Measurements from ENCODE around the gene CA12.

CA12 gene

DNA sequence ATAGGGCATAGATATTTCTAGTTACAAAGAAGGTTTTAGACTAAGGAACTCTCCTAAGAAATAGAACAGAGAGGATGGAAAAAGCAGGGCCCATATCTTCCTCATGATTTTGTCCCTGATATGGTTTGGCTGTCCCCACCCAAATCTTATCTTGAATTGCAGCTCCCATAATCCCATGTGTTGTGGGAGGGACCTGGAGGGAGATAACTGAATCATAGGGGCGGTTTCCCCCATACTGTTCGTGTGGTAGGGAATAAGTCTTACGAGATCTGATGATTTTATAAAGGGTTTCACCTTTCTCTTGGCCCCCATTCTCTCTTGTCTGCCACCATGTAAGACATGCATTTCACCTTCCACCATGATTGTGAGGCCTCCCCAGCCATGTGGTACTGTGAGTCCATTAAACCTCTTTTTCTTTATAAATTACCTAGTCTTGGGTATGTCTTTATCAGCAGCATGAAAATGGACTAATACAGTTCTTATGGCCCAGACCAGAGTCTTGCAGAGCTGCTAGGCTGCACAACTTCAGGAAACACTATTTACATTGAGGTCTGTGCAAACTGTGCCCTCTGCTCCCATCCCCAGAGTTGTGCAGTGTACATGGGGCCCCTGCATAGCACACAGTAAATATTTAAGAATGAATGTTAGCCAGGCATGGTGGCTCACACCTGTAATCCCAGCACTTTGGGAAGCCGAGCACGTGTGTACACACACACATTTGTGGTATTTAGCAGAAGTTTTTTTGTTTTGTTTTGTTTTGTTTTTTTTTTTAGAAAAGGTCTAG, 20.3 kb upstream of the CA12 start:
- DNase-seq (ENCODE audit: low read depth) = no peak

DNA sequence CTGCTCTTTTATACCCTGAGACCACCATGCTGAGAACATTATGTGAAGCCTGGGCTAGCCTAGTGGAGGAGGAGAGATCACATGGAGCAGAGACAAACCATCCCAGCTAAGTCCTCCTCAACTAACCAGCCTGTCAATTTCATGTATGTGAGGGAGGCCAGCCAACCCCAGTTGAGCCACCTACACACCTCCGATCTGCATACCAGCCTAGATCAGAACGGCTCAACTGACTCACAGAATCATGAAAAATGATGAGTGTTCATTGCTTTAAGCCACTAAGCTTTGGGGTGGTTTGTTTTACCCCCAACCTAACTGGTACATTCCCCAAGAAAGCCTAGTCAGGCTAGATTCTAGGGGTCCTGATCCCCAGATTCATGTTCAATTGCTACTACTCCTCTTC, 19.4 kb upstream of the CA12 start:
- no peak for DNase-seq (ENCODE audit: low read depth)

DNA sequence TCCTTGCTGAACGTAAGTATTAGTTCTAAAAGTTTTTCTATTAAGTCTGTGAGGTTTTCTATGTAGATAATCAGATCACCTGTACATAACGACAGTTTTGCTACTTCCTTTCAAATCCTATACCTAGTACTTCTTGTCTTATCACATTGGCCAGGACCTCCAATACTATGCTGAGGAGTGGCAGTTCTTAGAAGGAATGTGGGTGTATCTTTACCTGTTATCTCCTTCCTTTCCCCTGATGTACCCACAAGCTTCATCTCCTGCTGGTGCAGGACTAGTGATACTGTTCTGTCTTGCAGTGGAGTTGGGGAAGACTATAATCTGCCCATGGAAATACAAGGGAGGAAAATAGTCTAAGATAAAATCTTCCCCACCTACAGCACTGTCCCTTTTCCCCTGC, 16.8 kb upstream of the CA12 start:
- DNase-seq (ENCODE audit: low read depth) = no peak

- DNase-seq (ENCODE audit: low read depth) = no peak
Measured at GRCh38 chr15:63396152-63396928, 14.7 kb upstream of the CA12 start.

- DNase-seq (ENCODE audit: low read depth) = no peak
Measured at GRCh38 chr15:63395730-63396151, 14.1 kb upstream of the CA12 start.

- no peak for DNase-seq (ENCODE audit: low read depth)
Measured at GRCh38 chr15:63392361-63393009, 10.8 kb upstream of the CA12 start.

DNA sequence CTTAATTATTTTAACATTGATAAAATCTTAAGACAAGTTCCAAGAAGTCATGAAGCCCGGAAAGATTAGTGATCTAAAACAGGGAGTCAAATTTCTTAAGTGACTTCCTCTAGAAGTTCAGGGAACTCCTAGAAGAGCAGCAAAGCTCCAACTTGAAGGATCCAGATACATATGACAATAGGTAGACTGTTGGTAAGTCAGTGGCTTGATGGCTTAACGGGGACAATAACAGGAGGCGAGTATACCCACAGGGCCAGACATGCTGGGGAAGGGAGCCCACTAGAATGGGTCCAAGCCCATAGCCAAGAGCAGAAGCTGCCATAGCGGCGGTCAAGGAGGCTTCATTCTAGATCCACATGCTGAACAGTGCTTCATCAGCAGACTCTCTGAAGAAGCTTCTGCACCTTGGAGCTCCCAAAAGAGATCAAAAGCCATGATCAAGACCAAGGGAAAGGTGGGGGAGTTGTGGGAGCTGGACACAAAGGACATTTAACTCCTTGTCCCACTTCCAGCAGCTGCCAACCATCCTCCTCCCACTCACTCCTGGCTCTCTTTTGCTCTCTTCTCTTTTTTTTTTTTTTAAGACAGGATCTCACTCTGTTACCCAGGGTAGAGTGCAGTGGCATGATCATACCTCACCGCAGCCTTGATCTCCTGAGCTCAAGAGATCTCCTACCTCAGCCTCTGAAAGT, 10.2 kb upstream of the CA12 start:
- no peak for DNase-seq (ENCODE audit: low read depth)

- DNase-seq (ENCODE audit: low read depth) = no peak
Measured at GRCh38 chr15:63390689-63391088, 9.0 kb upstream of the CA12 start.

DNA sequence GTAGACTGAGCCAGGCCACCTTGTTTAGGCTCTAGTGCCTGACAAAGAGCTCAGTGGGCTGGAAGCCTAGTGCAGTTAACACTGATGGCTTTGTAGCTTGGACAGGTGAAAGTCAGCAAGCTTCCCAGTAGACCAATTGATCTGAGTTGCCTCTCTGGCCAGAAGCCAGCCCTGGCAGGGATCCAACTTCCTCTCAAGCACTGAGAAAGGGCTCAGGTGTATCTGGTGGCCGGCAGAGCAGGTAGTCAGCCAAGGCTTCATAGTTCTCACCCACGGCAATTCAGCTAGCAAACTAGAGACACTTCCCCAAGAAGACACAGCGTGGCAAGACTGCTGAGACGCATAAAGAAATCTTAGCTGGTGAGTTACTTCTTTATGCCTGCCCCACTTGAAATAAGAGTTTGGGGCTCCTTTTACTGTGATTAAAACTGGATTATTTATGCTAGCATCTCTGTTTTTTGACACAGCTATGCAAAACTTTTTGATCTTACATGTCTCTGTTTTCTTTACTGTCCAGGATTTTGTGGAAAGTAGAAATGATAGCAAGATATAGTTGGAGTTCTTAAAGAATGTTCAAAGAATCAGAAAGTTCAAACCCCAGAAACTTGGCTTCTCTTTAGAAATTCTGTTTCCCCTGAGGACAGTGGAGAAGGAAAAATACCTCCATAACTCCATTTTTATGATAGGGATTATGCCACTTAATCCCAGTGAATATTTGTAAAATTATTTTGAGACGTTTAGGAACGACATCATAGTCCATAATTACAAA, 8.4 kb upstream of the CA12 start:
- DNase-seq (ENCODE audit: low read depth) = no peak

DNA sequence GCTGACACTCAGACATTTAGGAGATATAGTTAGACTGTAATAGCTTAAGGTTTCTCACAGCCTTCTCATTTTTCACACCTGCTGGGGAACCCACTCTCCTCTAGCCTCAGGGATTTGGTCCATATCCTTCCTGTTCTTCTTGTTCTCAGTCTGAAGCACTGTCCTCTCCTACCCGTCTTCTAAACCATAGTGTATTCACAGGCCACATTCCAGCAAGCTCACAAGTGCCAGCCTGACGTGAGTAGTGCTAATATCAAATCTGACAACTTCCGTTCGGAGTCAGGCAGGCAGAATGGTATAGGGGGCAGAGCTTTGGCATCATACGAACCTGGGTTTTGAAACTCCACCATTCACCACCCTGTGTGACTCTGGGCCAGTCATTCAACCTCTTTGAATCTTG, 6.9 kb upstream of the CA12 start:
- no peak for DNase-seq (ENCODE audit: low read depth)

- DNase-seq (ENCODE audit: low read depth) = no peak
Measured at GRCh38 chr15:63387748-63388493, 6.3 kb upstream of the CA12 start.

DNA sequence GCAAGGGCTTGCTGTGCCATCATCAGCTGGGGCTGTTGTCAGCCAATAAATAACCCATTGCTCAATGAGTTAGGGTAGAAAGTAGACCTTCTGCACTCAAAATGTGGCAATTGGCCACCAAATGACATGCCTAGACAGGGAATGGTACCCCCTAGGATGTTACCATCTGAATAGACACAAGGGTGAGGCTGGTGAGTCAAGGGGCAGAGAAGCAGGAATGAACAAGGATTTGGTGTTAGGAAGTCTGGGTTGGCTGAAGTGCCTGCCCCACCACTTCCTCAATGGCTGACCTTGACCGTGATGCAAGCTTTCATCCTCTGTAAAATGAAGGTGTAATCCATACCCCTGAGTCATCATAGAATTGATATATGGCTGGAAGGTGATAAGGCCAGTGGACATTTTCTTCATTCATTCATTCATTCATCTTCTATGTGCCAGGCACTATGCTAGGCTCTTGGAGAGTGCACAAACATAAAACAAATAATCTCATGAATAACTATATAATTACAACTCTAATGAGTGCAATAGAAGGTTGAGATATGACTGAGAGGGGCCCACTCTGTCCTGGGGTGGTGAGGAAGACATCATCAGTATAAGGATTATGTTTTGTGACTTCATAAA, 4.4 kb upstream of the CA12 start:
- DNase-seq (ENCODE audit: low read depth) = no peak

- no peak for DNase-seq (ENCODE audit: low read depth)
Measured at GRCh38 chr15:63384906-63385305, 3.3 kb upstream of the CA12 start.

GRCh38 chr15:63382966-63383710, 1.5 kb upstream of the CA12 start:
- no peak for DNase-seq (ENCODE audit: low read depth)

GRCh38 chr15:63380808-63381282, 801 bp downstream of the CA12 start:
- DNase-seq (ENCODE audit: low read depth) = no peak

DNA sequence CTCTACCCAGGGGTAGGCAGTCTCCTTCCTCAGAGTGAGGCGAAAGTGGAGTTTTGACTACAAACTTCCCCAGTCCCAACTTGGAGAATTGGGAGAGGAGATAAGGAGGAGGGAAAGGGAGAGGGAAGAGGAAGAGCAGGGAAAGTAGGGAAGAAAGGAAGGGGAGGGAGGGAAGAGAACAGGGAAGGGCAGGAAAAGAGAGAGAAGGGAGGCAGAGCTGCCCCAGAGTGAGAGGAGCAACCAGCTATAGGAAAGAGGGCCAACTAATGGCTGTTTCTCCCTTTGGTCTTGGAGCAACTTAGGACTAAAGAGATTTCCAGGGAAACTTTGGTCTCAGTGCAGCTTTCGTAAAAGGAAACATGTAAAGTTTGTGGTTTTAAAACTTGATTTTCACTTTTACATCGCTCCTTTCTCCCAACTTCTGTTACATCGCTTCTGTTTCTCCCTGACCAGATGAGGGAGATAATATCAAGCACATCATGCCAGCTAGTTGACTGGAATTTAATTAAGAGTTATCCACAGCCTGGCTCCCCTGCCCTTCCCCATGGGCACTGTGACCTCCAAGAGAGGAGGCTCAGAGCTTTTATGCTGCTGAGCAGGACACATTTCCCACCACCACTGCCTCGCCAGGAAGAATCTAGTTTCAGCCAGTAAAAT, 1.4 kb downstream of the CA12 start:
- no peak for DNase-seq (ENCODE audit: low read depth)

DNA sequence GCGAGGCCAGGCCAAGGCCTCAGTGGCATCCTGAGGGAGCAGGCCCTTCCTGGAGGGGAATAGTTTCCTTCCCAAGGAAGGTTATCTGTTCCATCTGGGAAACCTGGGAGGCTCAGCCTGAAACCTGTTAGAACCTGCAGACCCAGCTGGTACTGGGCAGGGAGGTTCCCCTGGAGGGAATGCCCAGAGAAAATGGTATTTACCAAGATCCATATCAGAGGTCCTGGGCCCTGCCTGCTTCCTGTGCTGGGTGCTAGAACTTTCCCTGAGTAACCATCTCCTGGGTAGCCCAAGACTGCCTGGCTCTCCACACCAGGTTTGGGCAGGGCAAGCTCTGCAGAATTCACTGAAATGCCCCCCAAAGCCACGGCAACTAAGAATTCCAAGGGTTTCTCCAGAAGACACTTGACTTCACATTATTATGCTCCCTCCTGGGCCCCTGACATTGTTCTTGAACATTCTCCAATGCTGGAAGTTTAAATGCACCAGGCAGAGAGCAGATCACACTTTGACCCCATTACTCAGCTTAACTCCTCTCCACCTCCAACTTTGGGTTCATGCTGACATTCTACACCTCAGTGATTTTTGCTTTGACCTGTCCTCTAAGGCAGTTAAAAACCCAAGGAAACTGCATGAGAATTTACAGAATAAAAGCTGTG, 2.0 kb downstream of the CA12 start:
- DNase-seq (ENCODE audit: low read depth) = no peak

- no peak for DNase-seq (ENCODE audit: low read depth)
Measured at GRCh38 chr15:63378946-63379345, 2.7 kb downstream of the CA12 start.

Data from T-helper 22 cell (primary cell).